ENCODE data around the gene CRELD2. TPM values are rescaled to one million over a fixed set of nuclear protein-coding genes. Genes with fewer than 3 reads are reported as not detected.

CRELD2 gene
- total RNA-seq, 1 donor from 2014 or later, result 24.9 TPM

- H3K4me1 Mint-ChIP-seq (ENCODE audit: low read depth, unreplicated experiment), result no peaks in the 10 kb centered on the region
- H3K27ac Mint-ChIP-seq (ENCODE audit: unreplicated experiment), result peak overlapping the region; percentile 10
- DNase-seq, result no peak
- no peak overlapping the region for H3K4me3 Mint-ChIP-seq (ENCODE audit: unreplicated experiment)
- H3K9me3 Mint-ChIP-seq (ENCODE audit: unreplicated experiment), result peaks cover 11% of the 10 kb centered on the region
- H3K36me3 Mint-ChIP-seq (ENCODE audit: unreplicated experiment), result peaks cover 13% of the 10 kb centered on the region
- TF ChIP-seq, protein P1, sequence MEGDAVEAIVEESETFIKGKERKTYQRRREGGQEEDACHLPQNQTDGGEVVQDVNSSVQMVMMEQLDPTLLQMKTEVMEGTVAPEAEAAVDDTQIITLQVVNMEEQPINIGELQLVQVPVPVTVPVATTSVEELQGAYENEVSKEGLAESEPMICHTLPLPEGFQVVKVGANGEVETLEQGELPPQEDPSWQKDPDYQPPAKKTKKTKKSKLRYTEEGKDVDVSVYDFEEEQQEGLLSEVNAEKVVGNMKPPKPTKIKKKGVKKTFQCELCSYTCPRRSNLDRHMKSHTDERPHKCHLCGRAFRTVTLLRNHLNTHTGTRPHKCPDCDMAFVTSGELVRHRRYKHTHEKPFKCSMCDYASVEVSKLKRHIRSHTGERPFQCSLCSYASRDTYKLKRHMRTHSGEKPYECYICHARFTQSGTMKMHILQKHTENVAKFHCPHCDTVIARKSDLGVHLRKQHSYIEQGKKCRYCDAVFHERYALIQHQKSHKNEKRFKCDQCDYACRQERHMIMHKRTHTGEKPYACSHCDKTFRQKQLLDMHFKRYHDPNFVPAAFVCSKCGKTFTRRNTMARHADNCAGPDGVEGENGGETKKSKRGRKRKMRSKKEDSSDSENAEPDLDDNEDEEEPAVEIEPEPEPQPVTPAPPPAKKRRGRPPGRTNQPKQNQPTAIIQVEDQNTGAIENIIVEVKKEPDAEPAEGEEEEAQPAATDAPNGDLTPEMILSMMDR (IDR thresholded peaks at IDR 0.05; ENCODE audit: partially characterized antibody, unreplicated experiment), result no peak
- no peaks in the 10 kb centered on the region for H3K27me3 Mint-ChIP-seq (ENCODE audit: unreplicated experiment)
Observed at GRCh38 chr22:49976439-49977175, 58.2 kb downstream of the CRELD2 start.

Small RNA genes lying within 50 kb of the gene (microRNA-seq; reads per million reads assigned to microRNA genes)
- 0.96 reads per million for gene MIR6821 (ENCODE audit: unreplicated experiment)

Other genes starting within 250 kb of the CRELD2 start
- 73.7 TPM for gene BRD1, start 90.8 kb upstream of the CRELD2 start, total RNA-seq (ENCODE audit: unreplicated experiment)
- 53.5 TPM for gene ZBED4, start 64.8 kb upstream of the CRELD2 start, total RNA-seq (ENCODE audit: unreplicated experiment)
- 14.7 TPM for gene ALG12, start 196 bp upstream of the CRELD2 start, total RNA-seq (ENCODE audit: unreplicated experiment)
- 32.3 TPM for gene PIM3, start 42.1 kb downstream of the CRELD2 start, total RNA-seq (ENCODE audit: unreplicated experiment)
- gene IL17REL, start 94.1 kb downstream of the CRELD2 start, total RNA-seq (ENCODE audit: unreplicated experiment), result not detected
- gene TTLL8, start 139.7 kb downstream of the CRELD2 start, total RNA-seq (ENCODE audit: unreplicated experiment), result not detected
- gene MLC1, start 166.8 kb downstream of the CRELD2 start, total RNA-seq (ENCODE audit: unreplicated experiment), result not detected
- gene MOV10L1, start 171.4 kb downstream of the CRELD2 start, total RNA-seq (ENCODE audit: unreplicated experiment), result 0.34 TPM